Renal cortex interstitium (tissue), 11 donors: ENCODE measurements around the gene PHF11. TPM values are rescaled to one million over a fixed set of nuclear protein-coding genes. Genes with fewer than 3 reads are reported as not detected.
"Not testable (repeated sequence)": the region's sequence is repeated elsewhere in the genome, so short reads cannot be mapped to it uniquely, and the experiment has no call there.

Experiments
- DNase-seq, 11 donors: peaks; one replicate each; pipeline ENCODE4 v3.0.0-alpha.2; 2013; ENCODE audit warnings: low read depth in 9 of 11, low spot score in 4 of 11; ENCODE audit errors: extremely low read depth in 1 of 11
- polyA plus RNA-seq, 3 donors: library from polyadenylated mRNA; unstranded; fragments of 120-200 nt; gene quantifications; one replicate each; pipeline ENCODE4 v1.2.1, GENCODE V29; 2013; ENCODE audit not compliant: insufficient read length in 3 of 3

The PHF11 gene
- polyA plus RNA-seq, 3 donors, result 29.6 to 60.9 (median 41.2) TPM

GRCh38 chr13:49476529-49476928 lies 19.2 kb upstream of the PHF11 start:
- DNase-seq, result no peak

- DNase-seq, result no peak
Measured at GRCh38 chr13:49481788-49482187, 14.0 kb upstream of the PHF11 start.

DNA sequence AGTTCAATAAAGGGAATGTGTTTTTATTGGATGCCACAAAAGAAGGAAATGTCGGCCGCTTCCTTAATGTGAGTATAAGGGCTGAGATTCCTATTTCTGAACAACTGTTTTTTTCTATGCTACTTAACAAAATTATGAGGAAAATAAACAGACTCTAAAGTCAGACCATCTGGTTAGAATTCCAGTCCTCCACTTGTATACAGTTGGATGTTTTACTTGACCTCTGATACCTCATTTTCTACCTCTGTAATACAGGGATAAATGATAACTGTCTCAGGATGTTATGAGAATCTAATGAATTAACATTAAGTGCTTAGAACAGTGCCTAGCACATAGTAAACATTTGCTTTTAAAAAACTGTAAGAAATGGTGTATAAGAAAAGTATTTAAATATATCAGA lies 7.2 kb upstream of the PHF11 start:
- no peak for DNase-seq

- no peak for DNase-seq
Measured at GRCh38 chr13:49494645-49495044, 1.1 kb upstream of the PHF11 start.

DNA sequence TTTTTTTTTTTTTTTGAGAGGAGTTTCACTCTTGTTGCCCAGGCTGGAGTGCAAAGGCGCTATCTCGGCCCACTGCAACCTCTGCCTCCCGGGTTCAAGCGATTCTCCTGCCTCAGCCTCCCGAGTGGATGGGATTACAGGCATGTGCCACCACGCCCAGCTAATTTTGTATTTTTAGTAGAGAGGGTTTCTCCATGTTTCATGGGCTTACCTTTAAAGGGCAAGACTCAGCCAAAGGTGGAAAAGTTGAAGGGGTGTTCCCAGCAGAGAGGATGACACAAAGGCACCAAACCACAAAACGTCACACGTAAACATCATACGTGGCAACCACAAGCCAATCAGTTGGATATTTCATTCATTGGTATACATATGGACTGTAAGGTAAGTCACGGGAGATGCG lies 1.1 kb downstream of the PHF11 start:
- DNase-seq, result not testable (repeated sequence)

DNA sequence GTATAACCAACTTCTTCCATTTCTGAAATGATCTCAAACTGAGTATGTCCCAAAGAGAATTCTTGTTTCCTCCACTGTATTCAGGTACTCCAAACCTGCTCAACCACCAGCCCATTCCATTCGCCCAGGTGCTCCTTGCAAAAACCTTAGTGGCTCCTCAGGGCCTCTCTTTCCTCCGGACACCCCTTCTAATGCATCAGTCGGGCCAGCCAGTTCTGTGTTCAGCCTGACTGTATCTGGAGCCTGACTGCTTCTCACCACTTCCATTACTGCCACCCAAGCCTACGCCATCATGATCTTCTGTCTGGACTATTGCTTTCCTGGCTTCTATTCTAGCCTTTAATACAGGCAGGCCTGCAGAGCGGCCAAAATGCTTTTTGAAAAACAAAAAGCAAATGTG lies 1.5 kb downstream of the PHF11 start:
- DNase-seq, result no peak

DNA sequence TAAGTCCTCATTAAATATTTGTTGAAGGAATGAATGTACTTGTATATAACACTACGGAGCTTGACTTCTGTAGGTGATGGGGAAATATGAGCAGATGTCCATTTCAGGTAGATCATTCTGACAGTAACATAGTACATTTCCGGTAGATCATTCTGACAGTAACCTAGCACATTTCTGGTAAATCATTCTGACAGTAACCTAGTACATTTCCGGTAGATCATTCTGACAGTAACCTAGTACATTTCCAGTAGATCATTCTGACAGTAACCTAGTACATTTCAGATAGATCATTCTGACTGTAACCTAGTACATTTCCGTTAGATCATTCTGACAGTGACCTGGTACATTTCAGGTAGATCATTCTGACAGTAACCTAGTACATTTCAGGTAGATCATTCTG lies 2.5 kb downstream of the PHF11 start:
- DNase-seq, result no peak

DNA sequence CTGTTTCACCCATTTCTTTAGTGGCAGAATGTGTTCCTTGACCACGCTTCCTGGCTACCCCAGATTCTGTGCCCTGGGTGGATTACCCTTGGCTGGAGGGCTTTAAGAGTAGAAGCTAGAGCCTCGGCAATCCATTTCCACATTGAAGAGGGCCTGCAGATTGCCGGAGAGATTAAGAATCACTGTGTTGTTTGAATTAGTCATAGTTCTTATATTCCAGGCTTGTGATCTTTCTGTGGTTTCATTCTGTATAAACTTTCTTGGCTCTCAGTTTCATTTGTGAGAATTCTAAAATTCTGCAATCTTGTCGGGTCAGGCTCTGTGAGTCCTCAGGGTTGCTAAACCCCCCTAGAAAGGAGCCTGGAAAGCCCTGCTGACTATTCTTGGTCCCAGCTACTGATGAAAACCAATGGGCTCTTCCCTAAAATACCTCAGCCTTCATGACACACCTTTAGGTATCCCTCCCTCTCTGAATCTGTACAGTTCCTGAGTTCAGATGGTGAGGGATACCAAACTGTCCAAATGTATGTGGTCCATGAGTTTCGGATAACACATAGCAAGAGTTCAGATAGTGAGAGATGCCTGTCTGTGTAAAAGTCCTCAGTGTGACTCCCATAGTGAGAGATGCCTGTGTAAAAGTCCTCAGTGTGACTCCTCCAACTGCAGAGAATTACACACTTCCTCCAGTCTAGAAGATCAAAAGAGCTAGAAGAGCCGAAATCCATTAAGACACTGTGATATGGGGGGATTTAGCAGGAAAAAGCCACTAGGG lies 4.3 kb downstream of the PHF11 start:
- no peak for DNase-seq

DNA sequence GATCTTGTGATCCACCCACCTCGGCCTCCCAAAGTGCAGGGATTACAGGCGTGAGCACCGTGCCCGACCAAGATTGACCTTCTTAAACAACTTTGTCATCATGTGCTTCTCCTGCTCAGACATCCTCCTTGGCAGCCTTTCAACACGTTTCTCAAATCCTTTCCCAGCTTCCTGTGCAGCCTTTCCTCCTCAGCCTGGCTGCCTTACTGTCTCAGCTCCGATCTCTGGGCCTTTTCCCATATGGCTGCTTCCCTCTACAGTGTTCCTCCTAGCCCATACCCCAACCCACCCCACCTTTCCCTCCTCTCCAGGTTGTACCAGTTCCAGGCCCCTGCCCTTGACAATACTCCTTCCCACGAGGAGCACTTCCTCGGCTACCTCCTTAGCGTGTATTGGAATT lies 7.2 kb downstream of the PHF11 start:
- DNase-seq, result no peak

- DNase-seq, result no peak
Measured at GRCh38 chr13:49503951-49504350, 8.2 kb downstream of the PHF11 start.

- DNase-seq, result no peak
Measured at GRCh38 chr13:49512578-49512977, 16.8 kb downstream of the PHF11 start.

- DNase-seq, result no peak
Measured at GRCh38 chr13:49516467-49516866, 20.7 kb downstream of the PHF11 start.

DNA sequence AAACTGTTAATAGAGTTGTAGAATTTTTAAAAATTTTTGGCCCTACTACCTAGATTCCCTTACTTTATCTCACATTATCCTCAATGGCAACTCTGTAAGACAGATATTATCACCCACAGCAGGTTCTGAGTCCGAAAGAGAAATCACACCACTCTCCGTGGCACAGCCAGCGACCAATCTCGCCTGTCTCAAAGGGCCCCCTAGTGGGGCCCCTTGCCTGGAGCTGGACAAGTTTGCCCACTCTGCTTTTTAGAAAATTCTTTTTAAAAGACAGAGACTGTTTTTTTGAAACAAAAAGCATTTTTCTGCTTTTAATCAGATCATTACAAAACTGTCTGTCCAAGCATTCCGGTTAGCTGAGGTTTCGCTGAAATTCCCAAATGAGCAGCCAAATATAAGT lies 21.7 kb downstream of the PHF11 start:
- DNase-seq, result no peak

DNA sequence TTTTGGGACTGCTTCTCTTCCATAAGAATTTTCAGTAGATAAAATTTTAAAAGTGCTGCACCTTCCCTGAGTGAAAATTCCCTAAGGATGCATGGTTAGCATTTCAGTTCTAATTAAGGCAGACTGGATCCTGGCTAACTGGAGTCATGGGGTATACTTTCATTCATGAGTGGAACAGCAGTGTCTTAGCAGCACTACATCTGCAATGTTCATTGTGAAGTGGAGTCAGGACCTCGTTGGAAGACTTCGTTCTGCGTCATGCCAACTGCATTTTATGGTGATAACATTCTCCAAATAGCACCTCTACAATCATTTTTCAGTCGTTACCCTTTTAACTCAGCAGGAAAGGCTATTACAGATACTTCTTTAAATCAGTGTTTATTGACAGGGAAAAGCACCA lies 25.5 kb downstream of the PHF11 start:
- no peak for DNase-seq

DNA sequence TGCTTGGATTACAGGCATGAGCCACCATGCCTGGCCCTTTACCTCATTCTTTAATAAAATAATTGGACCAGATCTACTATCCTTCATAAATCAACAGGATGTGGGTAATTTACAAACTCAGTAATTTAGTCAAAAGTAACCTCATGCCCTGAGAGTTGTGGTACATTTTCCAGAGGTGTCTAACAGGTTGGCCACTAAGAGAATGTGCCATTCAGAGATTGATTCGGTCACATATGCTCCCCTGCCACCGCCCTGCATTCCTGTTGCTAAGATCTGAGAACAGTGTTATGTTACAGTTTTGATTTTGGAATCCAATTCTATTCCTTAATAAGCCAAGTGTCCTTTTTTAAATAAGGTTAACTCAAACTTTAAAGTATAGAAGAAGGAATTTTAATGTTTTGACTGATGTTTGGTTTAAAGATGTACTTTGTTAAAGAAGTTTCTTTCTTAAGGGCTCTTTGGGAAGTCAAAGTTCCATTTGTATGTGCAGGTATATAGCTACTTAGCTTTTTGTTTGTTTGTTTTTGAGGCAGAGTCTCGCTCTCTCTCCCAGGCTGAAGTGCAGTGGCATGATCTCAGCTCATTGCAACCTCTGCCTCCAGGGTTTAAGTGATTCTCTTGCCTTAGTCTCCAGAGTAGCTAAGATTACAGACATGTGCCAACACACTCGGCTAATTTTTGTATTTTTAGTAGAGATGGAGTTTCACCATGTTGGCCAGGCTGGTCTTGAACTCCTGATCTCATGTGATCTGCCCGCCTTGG lies 29.2 kb downstream of the PHF11 start:
- no peak for DNase-seq

DNA sequence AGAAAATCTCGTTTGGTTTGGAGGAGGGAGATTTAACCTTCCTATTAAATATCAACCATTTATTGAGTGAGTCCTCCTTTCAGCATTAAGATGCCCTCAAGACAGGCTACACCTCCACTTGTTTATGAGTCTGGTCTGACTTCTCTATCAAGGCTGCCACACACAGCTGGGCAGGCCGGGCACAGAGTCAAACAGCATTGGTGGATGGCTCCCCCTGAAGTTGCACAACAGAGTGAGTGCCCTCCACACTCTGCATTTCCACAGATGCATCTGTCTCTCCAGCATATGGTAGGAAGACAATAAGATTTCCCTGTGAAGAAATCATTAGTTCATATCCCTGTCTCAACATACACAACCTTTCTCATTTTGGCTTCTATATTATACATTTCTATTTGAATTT lies 31.4 kb downstream of the PHF11 start:
- no peak for DNase-seq

GRCh38 chr13:49528161-49528560 lies 32.4 kb downstream of the PHF11 start:
- no peak for DNase-seq

DNA sequence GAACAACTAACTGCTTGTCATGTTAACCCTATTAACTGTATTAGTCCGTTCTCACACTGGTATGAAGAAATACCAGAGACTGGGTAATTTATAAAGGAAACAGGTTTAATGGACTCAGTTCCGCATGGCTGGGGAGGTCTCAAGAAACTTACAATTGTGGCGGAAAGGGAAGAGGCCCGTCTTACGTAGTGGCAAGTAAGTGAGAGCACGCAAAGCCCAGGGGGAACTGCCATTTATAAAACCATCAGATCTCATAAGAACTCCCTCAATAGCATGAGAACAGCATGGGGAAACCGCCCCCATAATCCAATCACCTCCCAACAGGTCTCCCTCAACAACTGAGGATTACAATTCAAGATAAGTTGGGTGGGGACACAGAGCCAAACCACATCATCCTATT lies 34.7 kb downstream of the PHF11 start:
- DNase-seq, result peak in 6 of 11 donors; percentile 8 to 31 (median 20)

DNA sequence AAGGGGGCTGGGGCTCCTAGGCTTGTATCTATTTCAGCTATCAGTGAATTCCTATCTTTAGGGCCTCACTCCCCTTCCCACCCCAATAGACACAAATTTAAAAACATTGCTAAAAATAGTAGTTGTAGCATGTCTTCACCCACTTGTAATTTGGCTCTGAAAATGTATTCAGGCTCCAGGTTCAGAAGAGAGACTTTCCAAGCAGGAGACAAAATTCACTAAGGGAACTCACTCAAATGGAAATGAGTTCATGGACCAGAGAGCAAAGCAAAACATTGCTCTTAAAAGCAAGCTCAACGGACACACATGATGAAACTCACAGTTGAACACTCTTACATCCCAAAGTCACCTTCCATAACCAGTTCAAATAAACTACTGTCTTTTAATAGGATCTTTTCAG lies 36.8 kb downstream of the PHF11 start:
- DNase-seq, result peak in 6 of 11 donors; percentile 1 to 20 (median 12)

GRCh38 chr13:49533011-49533410 lies 37.3 kb downstream of the PHF11 start:
- no peak for DNase-seq
